SU-DHL-6 (cell line): ENCODE measurements around the gene SLC7A5.

Source experiments
- CTCF ChIP-seq: fragments of 200-600 bp; sonication (generic); IDR thresholded peaks from one replicate; pipeline ENCODE4 v1.5.1; 2017; ENCODE audit warnings: antibody characterized with exemption, mild to moderate bottlenecking, low read length, moderate library complexity; ENCODE audit not compliant: insufficient read depth, poor library complexity, severe bottlenecking
- EZH2phosphoT487 ChIP-seq: fragments of 200-600 bp; sonication (generic), shearing (Covaris generic); conservative IDR thresholded peaks from 2 replicates; pipeline ENCODE4 v1.6.1; 2018; ENCODE audit warnings: mild to moderate bottlenecking, antibody characterized with exemption, low read length, moderate library complexity, mixed read lengths

GRCh38 chr16:87815567-87815966 lies 53.7 kb downstream of the SLC7A5 start:
- TF ChIP-seq CTCF (no peak), EZH2phosphoT487 (no peak)
